HG02885 (cell line): Measurements from ENCODE around the gene CFAP20DC.
"Not testable (repeated sequence)": the region's sequence is repeated elsewhere in the genome, so short reads cannot be mapped to it uniquely, and the experiment has no call there.

Source experiments
- ATAC-seq: cut with Tn5 transposase; IDR thresholded peaks from one replicate; pipeline ENCODE4 v1.9.1; 2021; ENCODE audit warnings: mild to moderate bottlenecking; ENCODE audit not compliant: unreplicated experiment, poor library complexity

CFAP20DC gene

DNA sequence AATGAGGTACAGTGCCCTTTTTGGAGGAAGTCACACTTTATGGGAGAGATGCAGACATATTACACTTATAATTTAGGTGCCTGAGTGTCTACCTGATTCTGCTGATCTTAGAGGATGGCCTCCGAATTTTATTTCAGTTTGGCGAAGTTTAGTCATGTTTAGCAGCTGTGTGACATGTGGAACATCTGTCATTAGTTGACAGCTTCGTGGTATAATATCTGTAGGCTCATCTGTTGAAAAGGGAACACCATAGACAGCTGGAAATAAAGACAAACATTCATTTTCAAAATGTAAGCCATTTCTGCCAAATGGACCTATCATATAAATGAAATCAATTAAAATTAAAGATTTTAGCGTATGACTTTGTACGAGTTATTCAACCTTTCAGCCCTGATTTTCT is 165.4 kb downstream of the CFAP20DC start:
- ATAC-seq: no peak

DNA sequence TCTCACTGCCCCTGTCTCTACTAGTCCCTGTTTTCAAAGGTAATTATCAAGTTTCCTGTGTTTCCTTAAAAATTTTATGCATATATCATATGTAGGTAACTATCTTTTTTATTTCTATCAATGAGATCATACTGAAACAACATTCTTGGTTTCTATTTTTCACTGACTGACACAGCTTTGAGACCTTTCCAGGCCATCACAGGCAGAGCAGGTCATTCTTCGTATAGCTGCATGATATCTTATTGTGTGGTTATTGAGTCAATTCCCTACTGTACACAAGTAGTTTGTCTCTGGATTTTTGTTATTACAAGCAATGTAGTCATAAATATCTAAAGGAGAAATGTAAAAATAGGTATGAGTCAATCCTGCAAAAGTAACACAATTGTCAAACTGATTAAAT is 169.6 kb downstream of the CFAP20DC start:
- ATAC-seq: no peak

GRCh38 chr3:58874795-58875194 is 175.0 kb downstream of the CFAP20DC start:
- peak; percentile 83 for ATAC-seq

GRCh38 chr3:58874248-58874741 is 175.5 kb downstream of the CFAP20DC start:
- peak; percentile 50 for ATAC-seq

DNA sequence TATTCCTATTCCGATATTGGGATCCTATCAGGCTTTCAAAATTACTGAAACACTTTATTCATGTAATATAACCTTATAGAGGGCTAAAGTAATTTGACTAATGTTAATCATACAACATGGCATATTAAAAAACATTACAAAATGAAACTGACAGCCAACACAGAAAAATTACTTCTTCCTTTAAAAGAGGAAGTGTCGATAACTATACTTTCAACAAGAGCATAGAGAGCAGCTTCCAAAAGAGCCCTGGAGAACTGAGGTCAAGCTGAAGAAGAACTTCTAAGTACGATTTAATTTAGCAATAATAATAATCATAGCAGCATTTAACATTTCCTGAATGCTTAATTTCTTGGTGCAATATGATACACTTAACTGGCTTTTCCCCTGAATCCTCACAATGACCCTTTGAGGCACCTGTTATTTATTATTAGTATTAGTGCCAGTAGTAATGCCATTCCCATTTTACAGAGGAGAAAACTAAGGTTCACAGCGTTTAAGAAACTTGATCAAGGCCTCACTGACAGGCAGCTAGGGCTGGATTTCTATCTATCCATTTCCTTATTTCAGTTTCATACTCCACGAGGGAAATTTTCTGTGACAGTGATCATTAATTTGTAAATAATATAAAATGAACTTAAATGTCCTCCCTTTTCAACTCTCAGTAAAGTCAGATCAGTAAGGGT is 181.6 kb downstream of the CFAP20DC start:
- peak; percentile 65 for ATAC-seq

GRCh38 chr3:58867621-58868020 is 182.2 kb downstream of the CFAP20DC start:
- ATAC-seq: no peak

GRCh38 chr3:58866079-58866478 is 183.7 kb downstream of the CFAP20DC start:
- no peak for ATAC-seq

- no peak for ATAC-seq
Measured at GRCh38 chr3:58864480-58864879, 185.3 kb downstream of the CFAP20DC start.

GRCh38 chr3:58863206-58863605 is 186.6 kb downstream of the CFAP20DC start:
- ATAC-seq: no peak

DNA sequence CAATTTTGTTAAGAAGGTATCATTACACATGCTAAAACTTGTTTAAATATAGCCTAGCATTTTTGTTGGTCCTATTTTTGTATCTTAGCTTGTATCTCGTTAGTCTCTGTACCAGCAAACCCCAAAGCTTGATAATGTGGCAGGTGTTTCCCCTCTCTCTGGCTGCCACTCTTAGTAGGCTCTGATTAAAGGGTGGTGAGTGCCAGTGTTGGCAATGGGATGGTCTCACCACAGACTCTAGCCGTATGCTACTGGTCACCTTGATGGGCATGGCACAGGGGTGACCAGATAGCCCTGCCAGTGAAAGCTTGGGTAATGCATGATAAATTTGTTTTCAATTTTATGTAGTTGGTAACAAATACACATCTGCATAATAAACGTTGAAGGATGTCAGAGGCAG is 188.3 kb downstream of the CFAP20DC start:
- no peak for ATAC-seq

DNA sequence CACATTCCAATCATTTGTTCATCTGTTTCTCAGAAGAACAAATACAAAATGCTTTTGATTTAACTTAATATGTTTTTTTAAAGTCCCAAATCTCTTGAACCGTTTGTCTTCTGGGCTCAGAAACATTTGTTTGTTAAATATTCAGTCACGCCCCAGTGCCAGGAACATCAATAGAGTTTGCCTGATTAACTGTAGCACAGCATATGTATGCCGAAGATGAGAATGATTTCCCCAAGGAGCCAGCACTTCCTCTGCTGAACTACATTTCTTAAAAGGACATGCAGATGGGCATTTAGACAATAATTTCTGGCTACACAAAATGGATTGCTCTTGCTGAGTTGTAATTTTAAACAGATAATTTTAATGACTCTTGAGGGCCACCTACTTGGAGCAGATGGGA is 191.7 kb downstream of the CFAP20DC start:
- no peak for ATAC-seq

- no peak for ATAC-seq
Measured at GRCh38 chr3:58857402-58857801, 192.4 kb downstream of the CFAP20DC start.

- no peak for ATAC-seq
Measured at GRCh38 chr3:58848826-58849225, 201.0 kb downstream of the CFAP20DC start.

DNA sequence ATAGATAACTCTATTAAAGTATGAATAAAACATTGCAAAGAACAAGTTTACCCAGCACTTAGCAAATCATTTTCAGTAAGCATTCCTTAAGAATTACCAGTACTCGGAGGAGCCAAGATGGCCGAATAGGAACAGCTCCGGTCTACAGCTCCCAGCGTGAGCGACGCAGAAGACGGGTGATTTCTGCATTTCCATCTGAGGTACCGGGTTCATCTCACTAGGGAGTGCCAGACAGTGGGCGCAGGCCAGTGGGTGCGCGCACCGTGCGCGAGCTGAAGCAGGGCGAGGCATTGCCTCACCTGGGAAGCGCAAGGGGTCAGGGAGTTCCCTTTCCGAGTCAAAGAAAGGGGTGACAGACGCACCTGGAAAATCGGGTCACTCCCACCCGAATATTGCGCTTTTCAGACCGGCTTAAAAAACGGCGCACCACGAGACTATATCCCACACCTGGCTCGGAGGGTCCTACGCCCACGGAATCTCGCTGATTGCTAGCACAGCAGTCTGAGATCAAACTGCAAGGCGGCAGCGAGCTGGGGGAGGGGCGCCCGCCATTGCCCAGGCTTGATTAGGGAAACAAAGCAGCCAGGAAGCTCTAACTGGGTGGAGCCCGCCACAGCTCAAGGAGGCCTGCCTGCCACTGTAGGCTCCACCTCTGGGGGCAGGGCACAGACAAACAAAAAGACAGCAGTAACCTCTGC is 207.6 kb downstream of the CFAP20DC start:
- not testable (repeated sequence) for ATAC-seq

- ATAC-seq: no peak
Measured at GRCh38 chr3:58840949-58841348, 208.9 kb downstream of the CFAP20DC start.

DNA sequence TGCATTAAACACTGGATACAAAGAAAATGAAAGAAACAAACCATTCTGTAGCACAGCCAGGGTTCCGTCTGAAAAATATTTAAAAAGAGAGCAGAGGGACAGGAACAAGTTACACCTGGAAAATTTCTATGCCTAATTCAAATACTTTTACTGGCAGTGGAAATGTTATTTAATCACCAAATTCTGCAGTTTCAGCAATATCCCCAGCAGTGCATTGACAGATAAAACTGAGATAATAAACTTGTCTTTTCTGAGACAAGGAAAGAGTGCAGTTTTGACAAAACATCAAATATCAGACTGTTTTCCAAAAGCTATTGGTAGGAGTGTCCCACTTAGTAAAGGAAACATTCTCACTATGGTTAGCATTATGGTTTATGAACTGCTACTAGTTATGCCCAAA is 209.9 kb downstream of the CFAP20DC start:
- no peak for ATAC-seq

GRCh38 chr3:58839187-58839586 is 210.6 kb downstream of the CFAP20DC start:
- ATAC-seq: no peak

GRCh38 chr3:58837856-58838255 is 212.0 kb downstream of the CFAP20DC start:
- no peak for ATAC-seq

- ATAC-seq: no peak
Measured at GRCh38 chr3:58837141-58837843, 212.5 kb downstream of the CFAP20DC start.

DNA sequence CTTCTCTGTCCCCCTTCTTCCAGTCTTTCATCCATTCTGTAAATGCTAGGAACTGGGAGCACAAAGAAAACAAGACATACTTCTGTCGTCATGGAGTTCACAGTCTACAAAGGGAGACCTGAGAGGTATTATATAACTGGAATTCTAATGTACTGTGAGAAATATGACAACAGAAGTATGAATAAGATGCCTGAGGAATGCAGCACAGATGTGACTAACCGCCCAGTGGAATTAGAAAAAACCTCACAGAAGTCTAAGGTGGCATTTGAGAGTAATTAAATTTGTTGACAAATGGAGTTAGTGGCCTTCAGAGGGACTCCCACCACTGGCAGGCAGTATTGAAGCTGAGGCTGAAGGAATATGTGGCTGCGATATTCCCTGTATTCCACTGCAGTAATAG is 214.7 kb downstream of the CFAP20DC start:
- ATAC-seq: no peak

DNA sequence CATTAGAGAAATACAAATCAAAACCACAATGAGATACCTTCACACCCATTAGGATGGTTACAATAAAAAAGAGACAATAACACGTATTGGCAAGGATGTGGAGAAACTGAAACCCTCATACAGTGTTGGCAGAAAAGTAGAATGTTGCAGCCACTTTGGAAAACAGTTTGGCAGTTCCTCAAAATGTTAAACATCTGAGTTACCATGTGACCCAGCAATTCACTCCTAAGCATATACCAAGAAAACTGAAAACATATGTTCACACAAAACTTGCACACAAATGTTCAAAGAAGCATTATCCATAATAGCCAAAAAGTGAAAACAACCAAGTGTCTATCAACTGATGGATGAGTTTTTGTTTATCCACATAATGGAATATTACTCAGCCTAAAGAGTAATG is 216.3 kb downstream of the CFAP20DC start:
- ATAC-seq: no peak
